NOMO-1 treated with DMSO at 0.1 percent for 48 hours (cell line): ENCODE results near the gene HARS1.
"Not testable (repeated sequence)": the region's sequence is repeated elsewhere in the genome, so short reads cannot be mapped to it uniquely, and the experiment has no call there.

ENCODE experiments used
- DNase-seq: peaks from one replicate; lab custom pipeline; 2025; ENCODE audit not compliant: unreplicated experiment; lab: John Stamatoyannopoulos, UW

HARS1 gene

GRCh38 chr5:140678993-140679392 lies 12.2 kb downstream of the HARS1 start:
- DNase-seq: no peak

GRCh38 chr5:140677947-140678346 lies 13.2 kb downstream of the HARS1 start:
- DNase-seq: no peak

GRCh38 chr5:140674629-140675028 lies 16.5 kb downstream of the HARS1 start:
- no peak for DNase-seq

- DNase-seq: no peak
Observed at GRCh38 chr5:140674211-140674610, 17.0 kb downstream of the HARS1 start.

- DNase-seq: no peak
Observed at GRCh38 chr5:140673187-140673976, 17.8 kb downstream of the HARS1 start, which contains the start of gene DND1. DND1 (minus strand) TSS chr5:140673576; CDS start chr5:140673542, 34 bp downstream.

GRCh38 chr5:140672455-140673186 lies 18.5 kb downstream of the HARS1 start:
- DNase-seq: no peak

GRCh38 chr5:140671472-140672125 lies 19.6 kb downstream of the HARS1 start:
- no peak for DNase-seq

- DNase-seq: not testable (repeated sequence)
Observed at GRCh38 chr5:140671035-140671434, 20.1 kb downstream of the HARS1 start.

- DNase-seq: peak; percentile 98
Observed at GRCh38 chr5:140664359-140665119, 26.6 kb downstream of the HARS1 start, which contains the start of gene WDR55. WDR55 (plus strand) TSS chr5:140664904; CDS start chr5:140664913, 9 bp downstream.

GRCh38 chr5:140664030-140664358 lies 27.2 kb downstream of the HARS1 start:
- DNase-seq: no peak

- DNase-seq: not testable (repeated sequence)
Observed at GRCh38 chr5:140660371-140660770, 30.8 kb downstream of the HARS1 start.

- no peak for DNase-seq
Observed at GRCh38 chr5:140658870-140659269, 32.3 kb downstream of the HARS1 start.

- no peak for DNase-seq
Observed at GRCh38 chr5:140647042-140647419, 44.1 kb downstream of the HARS1 start.

- no peak for DNase-seq
Observed at GRCh38 chr5:140642718-140643117, 48.5 kb downstream of the HARS1 start.

- DNase-seq: no peak
Observed at GRCh38 chr5:140641716-140642115, 49.5 kb downstream of the HARS1 start.

GRCh38 chr5:140639148-140639981 lies 51.8 kb downstream of the HARS1 start, which contains the start of gene TMCO6:
TMCO6 (plus strand) TSS chr5:140639451; CDS start chr5:140639528, 77 bp downstream.
- peak; percentile 99 for DNase-seq

- not testable (repeated sequence) for DNase-seq
Observed at GRCh38 chr5:140638898-140639147, 52.3 kb downstream of the HARS1 start.

GRCh38 chr5:140637371-140638100 lies 53.6 kb downstream of the HARS1 start:
- no peak for DNase-seq
